Upper lobe of left lung (tissue), 6 donors: ENCODE results near the gene KRI1. TPM values are rescaled to one million over a fixed set of nuclear protein-coding genes. Genes with fewer than 3 reads are reported as not detected.

Source experiments
- ATAC-seq, 2 donors: fragments of 200-7000 bp; cut with Tn5 transposase; one replicate each; pipeline ENCODE4 v1.9.1; 2022; ENCODE audit warnings: mild to moderate bottlenecking in 2 of 2, moderate library complexity in 2 of 2; ENCODE audit not compliant: low FRiP score in 2 of 2
- DNase-seq, 2 donors: peaks; one replicate each; pipeline ENCODE4 v3.0.0-alpha.2; 2019 to 2020
- H3K27ac ChIP-seq, 4 donors: fragments of 200-600 bp; sonication (generic); one replicate each; pipeline ENCODE4 v1.5.1; 2016 to 2019
- H3K27me3 ChIP-seq, 4 donors: fragments of 200-600 bp; sonication (generic); one replicate each; pipeline ENCODE4 v1.5.1; 2017 to 2019
- H3K36me3 ChIP-seq, 4 donors: fragments of 200-600 bp; sonication (generic); one replicate each; pipeline ENCODE4 v1.5.1; 2016 to 2019
- H3K4me1 ChIP-seq, 4 donors: fragments of 200-600 bp; sonication (generic); one replicate each; pipeline ENCODE4 v1.5.1; 2018 to 2019
- H3K4me3 ChIP-seq, 4 donors: fragments of 200-600 bp; sonication (generic); one replicate each; pipeline ENCODE4 v1.5.1; 2017 to 2019; ENCODE audit warnings: mild to moderate bottlenecking in 2 of 4, moderate library complexity in 1 of 4
- H3K9me3 ChIP-seq, 4 donors: fragments of 200-600 bp; sonication (generic); one replicate each; pipeline ENCODE4 v1.5.1; 2018 to 2019
- POLR2AphosphoS5 ChIP-seq, 2 donors: sonication (generic); formaldehyde crosslinking; IDR thresholded peaks; one replicate each; pipeline ENCODE4 v1.5.1; 2017; ENCODE audit warnings: antibody characterized with exemption in 2 of 2
- WGBS, 2 donors: methylation state at CpG; one replicate each; pipeline ENCODE4 v1.1.5; 2017 to 2018; 5-methylcytosine and 5-hydroxymethylcytosine counted together
- small RNA-seq, 4 donors: library from RNA; depleted of rRNA; stranded (forward); fragments of <200 nt; gene quantifications; one replicate each; pipeline ENCODE3, GENCODE V24; 2016
- total RNA-seq, 6 donors: library from RNA; depleted of rRNA in 4 of 6; stranded (reverse); fragments of >200 nt in 4 of 6; gene quantifications; one replicate each; pipeline versions ENCODE4 v1.1.0 to v1.2.1, GENCODE V29; 2016 to 2021
- TF ChIP-seq, protein P1 (sequence below), 6 experiments: fragments of 450-650 bp in 4 of 6; fragments of 200-600 bp in 2 of 6; sonication (generic) in 2 of 6; IDR thresholded peaks; one replicate each; pipeline ENCODE4 v1.5.1; 2016 to 2019; ENCODE audit warnings: antibody characterized with exemption in 6 of 6
- donor health status: DM: no; HTN: no; CAD: no; lungs with moderate emphysema.
- donor health status: DM: no; HTN: yes; CAD: no; lungs with severe emphysema.

The KRI1 gene
- total RNA-seq, 6 donors from 2014 or later, result 13.1 to 74.4 (median 24.5) TPM

DNA sequence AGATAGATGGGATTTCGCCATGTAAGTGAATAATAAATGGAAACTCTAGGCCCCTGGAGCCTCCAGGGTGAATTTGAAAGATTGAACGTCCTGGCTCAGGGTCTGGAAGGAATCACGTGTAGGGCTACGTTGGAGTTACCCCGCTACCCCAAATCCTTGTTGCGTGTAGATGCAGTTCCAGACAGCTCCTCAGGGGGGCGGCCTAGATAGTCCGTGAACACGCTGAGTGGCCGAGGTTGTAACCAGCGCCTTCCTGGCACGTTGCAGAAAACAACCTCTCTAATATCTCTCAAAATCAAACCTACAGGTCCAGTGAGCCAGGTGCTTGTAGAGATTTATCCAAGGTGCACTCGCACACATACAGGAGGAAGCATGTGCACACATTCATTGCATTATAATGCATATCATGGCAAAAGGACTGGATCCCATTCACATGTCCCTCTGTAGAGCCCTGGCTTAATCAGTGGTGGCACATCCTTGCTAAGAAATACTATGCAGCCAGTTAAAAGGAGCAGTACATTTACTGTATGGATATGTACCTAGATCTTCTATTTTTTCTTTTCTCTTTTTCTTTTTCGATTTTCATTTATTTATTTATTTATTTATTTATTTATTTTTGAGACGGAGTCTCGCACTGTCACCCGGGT lies 60.1 kb downstream of the KRI1 start:
- Histone ChIP-seq H3K9me3 (no peaks in the 10 kb centered on the region), H3K27me3 (peaks cover 0 to 3% (median 0%) of the 10 kb centered on the region in 4 donors), H3K4me1 (peaks cover 13 to 26% (median 15%) of the 10 kb centered on the region in 4 donors), H3K27ac (no peak overlapping the region), H3K4me3 (no peak overlapping the region), H3K36me3 (no peaks in the 10 kb centered on the region)
- ATAC-seq (peak; percentile 64 to 66), DNase-seq (peak in 1 of 2 donors; percentile 84)
- no peak for TF ChIP-seq POLR2AphosphoS5 (IDR thresholded peaks at IDR 0.05)
- TF ChIP-seq, protein P1, sequence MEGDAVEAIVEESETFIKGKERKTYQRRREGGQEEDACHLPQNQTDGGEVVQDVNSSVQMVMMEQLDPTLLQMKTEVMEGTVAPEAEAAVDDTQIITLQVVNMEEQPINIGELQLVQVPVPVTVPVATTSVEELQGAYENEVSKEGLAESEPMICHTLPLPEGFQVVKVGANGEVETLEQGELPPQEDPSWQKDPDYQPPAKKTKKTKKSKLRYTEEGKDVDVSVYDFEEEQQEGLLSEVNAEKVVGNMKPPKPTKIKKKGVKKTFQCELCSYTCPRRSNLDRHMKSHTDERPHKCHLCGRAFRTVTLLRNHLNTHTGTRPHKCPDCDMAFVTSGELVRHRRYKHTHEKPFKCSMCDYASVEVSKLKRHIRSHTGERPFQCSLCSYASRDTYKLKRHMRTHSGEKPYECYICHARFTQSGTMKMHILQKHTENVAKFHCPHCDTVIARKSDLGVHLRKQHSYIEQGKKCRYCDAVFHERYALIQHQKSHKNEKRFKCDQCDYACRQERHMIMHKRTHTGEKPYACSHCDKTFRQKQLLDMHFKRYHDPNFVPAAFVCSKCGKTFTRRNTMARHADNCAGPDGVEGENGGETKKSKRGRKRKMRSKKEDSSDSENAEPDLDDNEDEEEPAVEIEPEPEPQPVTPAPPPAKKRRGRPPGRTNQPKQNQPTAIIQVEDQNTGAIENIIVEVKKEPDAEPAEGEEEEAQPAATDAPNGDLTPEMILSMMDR (IDR thresholded peaks at IDR 0.05), result peak; percentile 72 to 89 (median 77)
- WGBS, 2 donors, result 27 to 28% methylated on average over 17 of the region's 17 CpGs

Small RNA genes within 50 kb of the gene (small RNA-seq; reads per million reads assigned to genes)
- gene MIR1238 (0 to 1.3 (median 0) reads per million in 4 donors), gene RNU7-140P (0 reads per million in 4 donors)

Other genes with a start within 250 kb of the KRI1 start
- 10 to 100 TPM; 16.6 to 27.5 (median 26.0) TPM for gene FDX2, start 250.0 kb downstream of the KRI1 start, total RNA-seq
- 10 to 100 TPM; 17.8 to 49.9 (median 37.2) TPM for gene RAVER1, start 232.5 kb downstream of the KRI1 start, total RNA-seq
- gene ICAM3, start 226.4 kb downstream of the KRI1 start, total RNA-seq, result 10 to 100 TPM; 12.7 to 53.9 (median 20.5) TPM
- gene TYK2, start 185.4 kb downstream of the KRI1 start, total RNA-seq, result 100 to 1,000 TPM in 5 of 6 donors, 10 to 100 TPM in 1; 91.5 to 569 (median 152) TPM
- gene CDC37, start 162.5 kb downstream of the KRI1 start, total RNA-seq, result 100 to 1,000 TPM; 104 to 388 (median 169) TPM
- gene PDE4A, start 145.5 kb downstream of the KRI1 start, total RNA-seq, result 10 to 100 TPM; 22.8 to 38.2 (median 31.2) TPM
- 10 to 100 TPM; 34.6 to 85.1 (median 60.7) TPM for gene KEAP1, start 62.7 kb downstream of the KRI1 start, total RNA-seq
- gene S1PR5, start 48.6 kb downstream of the KRI1 start, total RNA-seq, result 1 to 10 TPM in 4 of 6 donors, under 1 TPM in 2; 0.49 to 2.7 (median 1.8) TPM
- gene ATG4D, start 22.1 kb downstream of the KRI1 start, total RNA-seq, result 10 to 100 TPM; 18.1 to 49.2 (median 27.7) TPM
- 10 to 100 TPM in 5 of 6 donors, 1 to 10 TPM in 1; 2.1 to 21.3 (median 15.9) TPM for gene CDKN2D, start 3.0 kb upstream of the KRI1 start, total RNA-seq
- gene AP1M2, start 21.3 kb upstream of the KRI1 start, total RNA-seq, result 10 to 100 TPM; 35.1 to 63.1 (median 45.7) TPM
- 100 to 1,000 TPM; 117 to 333 (median 197) TPM for gene SLC44A2, start 59.5 kb upstream of the KRI1 start, total RNA-seq
- gene ILF3, start 88.3 kb upstream of the KRI1 start, total RNA-seq, result 100 to 1,000 TPM; 121 to 193 (median 169) TPM
- 10 to 100 TPM; 11.0 to 85.9 (median 32.5) TPM for gene QTRT1, start 135.4 kb upstream of the KRI1 start, total RNA-seq
- 100 to 1,000 TPM; 238 to 744 (median 318) TPM for gene DNM2, start 152.1 kb upstream of the KRI1 start, total RNA-seq